Fibroblast of lung (primary cell): ENCODE measurements around the gene TAPBPL.

Source experiments
- EZH2 ChIP-seq: IDR thresholded peaks from 2 replicates; pipeline ENCODE4 v1.5.1; 2012; ENCODE audit warnings: low read length, control low read depth, mild to moderate bottlenecking; ENCODE audit errors: missing control alignments
- TF ChIP-seq, protein P1 (sequence below), 2 donors: IDR thresholded peaks in 1 of 2; conservative IDR thresholded peaks in 1 of 2; 1 replicate in 1 of 2; 2 replicates in 1 of 2; pipeline ENCODE4 v1.5.1; 2011 to 2012; ENCODE audit warnings: low read length in 2 of 2, control low read depth in 1 of 2, inconsistent platforms in 1 of 2, low read depth in 1 of 2, mild to moderate bottlenecking in 1 of 2

DNA sequence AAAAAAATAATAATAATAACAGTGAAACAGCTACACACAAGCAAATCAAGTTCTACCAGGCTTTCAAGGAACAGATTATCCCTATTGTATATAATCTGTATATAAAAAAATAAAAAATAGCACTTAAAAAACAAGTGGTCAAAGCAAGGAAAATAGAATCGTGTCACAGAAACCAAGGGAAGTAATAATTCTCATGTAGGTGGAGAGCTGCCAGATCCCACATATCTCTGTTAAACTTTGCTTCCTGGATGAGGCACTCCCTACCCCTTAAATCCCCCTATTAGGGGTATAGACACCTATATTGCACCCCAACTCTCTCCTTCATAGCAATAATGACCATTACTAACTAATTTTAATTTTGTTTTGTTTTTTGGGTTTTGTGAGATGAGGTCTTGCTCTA is 11.5 kb upstream of the TAPBPL start:
- TF ChIP-seq, protein P1, sequence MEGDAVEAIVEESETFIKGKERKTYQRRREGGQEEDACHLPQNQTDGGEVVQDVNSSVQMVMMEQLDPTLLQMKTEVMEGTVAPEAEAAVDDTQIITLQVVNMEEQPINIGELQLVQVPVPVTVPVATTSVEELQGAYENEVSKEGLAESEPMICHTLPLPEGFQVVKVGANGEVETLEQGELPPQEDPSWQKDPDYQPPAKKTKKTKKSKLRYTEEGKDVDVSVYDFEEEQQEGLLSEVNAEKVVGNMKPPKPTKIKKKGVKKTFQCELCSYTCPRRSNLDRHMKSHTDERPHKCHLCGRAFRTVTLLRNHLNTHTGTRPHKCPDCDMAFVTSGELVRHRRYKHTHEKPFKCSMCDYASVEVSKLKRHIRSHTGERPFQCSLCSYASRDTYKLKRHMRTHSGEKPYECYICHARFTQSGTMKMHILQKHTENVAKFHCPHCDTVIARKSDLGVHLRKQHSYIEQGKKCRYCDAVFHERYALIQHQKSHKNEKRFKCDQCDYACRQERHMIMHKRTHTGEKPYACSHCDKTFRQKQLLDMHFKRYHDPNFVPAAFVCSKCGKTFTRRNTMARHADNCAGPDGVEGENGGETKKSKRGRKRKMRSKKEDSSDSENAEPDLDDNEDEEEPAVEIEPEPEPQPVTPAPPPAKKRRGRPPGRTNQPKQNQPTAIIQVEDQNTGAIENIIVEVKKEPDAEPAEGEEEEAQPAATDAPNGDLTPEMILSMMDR (conservative IDR thresholded peaks at IDR 0.05 in 1 of 2, IDR thresholded peaks at IDR 0.05 in 1 of 2; ENCODE audit: low read depth in 1 of 2, low read length in 2 of 2), result no peak
- no peak for TF ChIP-seq EZH2
